SKM-1 treated with dmso at 0.1 percent for 144 hours (cell line): ENCODE data around the gene ERVK3-1.
A peak's percentile ranks its signal among the peaks of the same experiment; 100 is the strongest.

Experiments
- DNase-seq: peaks from one replicate; lab custom pipeline; 2025; ENCODE audit not compliant: unreplicated experiment; lab: John Stamatoyannopoulos, UW

ERVK3-1 gene

GRCh38 chr19:58357481-58358145 lies 52.4 kb downstream of the ERVK3-1 start:
- DNase-seq: no peak

GRCh38 chr19:58361900-58362271 lies 56.7 kb downstream of the ERVK3-1 start:
- no peak for DNase-seq

GRCh38 chr19:58362272-58362994 lies 57.3 kb downstream of the ERVK3-1 start, which contains the start of gene ZNF497:
Gene ZNF497 (minus strand): TSS chr19:58362751. CDS start chr19:58357635, 5,116 bp downstream.
- DNase-seq: peak; percentile 72

DNA sequence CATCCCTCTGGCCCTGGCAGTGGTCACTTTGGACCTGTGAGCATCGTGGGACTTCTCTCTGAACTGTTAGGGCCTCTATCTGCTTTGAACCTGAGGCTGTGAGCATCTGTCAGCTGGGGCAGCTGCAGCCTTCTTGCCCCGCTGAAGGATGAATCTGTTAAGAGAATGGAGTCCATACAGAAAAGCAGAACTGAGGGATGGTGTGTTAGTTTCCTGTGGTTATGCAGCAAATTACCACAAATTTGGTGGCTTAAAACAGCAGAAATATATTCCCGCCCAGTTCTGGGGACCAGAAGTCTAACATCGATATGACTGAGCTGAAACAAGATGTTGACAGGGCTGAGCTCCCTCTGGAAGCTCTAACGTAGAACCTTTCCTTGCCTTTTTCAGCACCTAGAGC lies 59.0 kb downstream of the ERVK3-1 start:
- peak; percentile 48 for DNase-seq
